ENCODE data around the gene TRAPPC3.
"Not testable (repeated sequence)": the region's sequence is repeated elsewhere in the genome, so short reads cannot be mapped to it uniquely, and the experiment has no call there.

Gene TRAPPC3

GRCh38 chr1:36168514-36168913 lies 19.2 kb upstream of the TRAPPC3 start:
- DNase-seq (ENCODE audit: low read depth, low spot score), result no peak
- no peak overlapping the region for H3K4me3 ChIP-seq (ENCODE audit: low read length)

- no peak overlapping the region for H3K4me3 ChIP-seq (ENCODE audit: low read length)
- no peak for DNase-seq (ENCODE audit: low read depth, low spot score)
Measured at GRCh38 chr1:36166938-36167905, 17.9 kb upstream of the TRAPPC3 start.

GRCh38 chr1:36166136-36166535 lies 16.9 kb upstream of the TRAPPC3 start:
- no peak for DNase-seq (ENCODE audit: low read depth, low spot score)
- no peak overlapping the region for H3K4me3 ChIP-seq (ENCODE audit: low read length)

GRCh38 chr1:36165145-36165544 lies 15.9 kb upstream of the TRAPPC3 start:
- no peak for DNase-seq (ENCODE audit: low read depth, low spot score)
- no peak overlapping the region for H3K4me3 ChIP-seq (ENCODE audit: low read length)

GRCh38 chr1:36164361-36164760 lies 15.1 kb upstream of the TRAPPC3 start:
- H3K4me3 ChIP-seq (ENCODE audit: low read length), result no peak overlapping the region
- DNase-seq (ENCODE audit: low read depth, low spot score), result no peak

GRCh38 chr1:36163426-36163825 lies 14.1 kb upstream of the TRAPPC3 start:
- no peak overlapping the region for H3K4me3 ChIP-seq (ENCODE audit: low read length)
- no peak for DNase-seq (ENCODE audit: low read depth, low spot score)

GRCh38 chr1:36162680-36163239 lies 13.5 kb upstream of the TRAPPC3 start:
- no peak for DNase-seq (ENCODE audit: low read depth, low spot score)

GRCh38 chr1:36161641-36162531 lies 12.6 kb upstream of the TRAPPC3 start:
- DNase-seq (ENCODE audit: low read depth, low spot score), result peak; percentile 48
- peak overlapping the region; percentile 69 for H3K4me3 ChIP-seq (ENCODE audit: low read length)

More at GRCh38 chr1:36162680-36163239, 13.5 kb upstream of the TRAPPC3 start:
- no peak overlapping the region for H3K4me3 ChIP-seq (ENCODE audit: low read length)

- DNase-seq (ENCODE audit: low read depth, low spot score), result peak; percentile 78
Measured at GRCh38 chr1:36160949-36161485, 11.7 kb upstream of the TRAPPC3 start.

GRCh38 chr1:36160388-36160948 lies 11.2 kb upstream of the TRAPPC3 start:
- H3K4me3 ChIP-seq (ENCODE audit: low read length), result peak overlapping the region; percentile 69
- DNase-seq (ENCODE audit: low read depth, low spot score), result no peak

More at GRCh38 chr1:36160949-36161485, 11.7 kb upstream of the TRAPPC3 start:
- peak overlapping the region; percentile 69 for H3K4me3 ChIP-seq (ENCODE audit: low read length)

GRCh38 chr1:36159614-36160387 lies 10.5 kb upstream of the TRAPPC3 start:
- DNase-seq (ENCODE audit: low read depth, low spot score), result no peak
- peak overlapping the region; percentile 69; the same call in 1 of the 2 replicates for H3K4me3 ChIP-seq (ENCODE audit: low read length)

GRCh38 chr1:36158827-36159252 lies 9.6 kb upstream of the TRAPPC3 start:
- not testable (repeated sequence) for DNase-seq (ENCODE audit: low read depth, low spot score); H3K4me3 ChIP-seq (ENCODE audit: low read length)

GRCh38 chr1:36157973-36158826 lies 8.9 kb upstream of the TRAPPC3 start:
- no peak for DNase-seq (ENCODE audit: low read depth, low spot score)
- H3K4me3 ChIP-seq (ENCODE audit: low read length), result peak overlapping the region; percentile 87

- DNase-seq (ENCODE audit: low read depth, low spot score), result no peak
- H3K4me3 ChIP-seq (ENCODE audit: low read length), result peak overlapping the region; percentile 87
Measured at GRCh38 chr1:36157115-36157903, 8.0 kb upstream of the TRAPPC3 start.

GRCh38 chr1:36156329-36157114 lies 7.2 kb upstream of the TRAPPC3 start:
- H3K4me3 ChIP-seq (ENCODE audit: low read length), result peak overlapping the region; percentile 87
- DNase-seq (ENCODE audit: low read depth, low spot score), result no peak

All from Jurkat, Clone E6-1 (cell line).